ENCODE results near the gene PPIG. TPM values are rescaled to one million over a fixed set of nuclear protein-coding genes. Genes with fewer than 3 reads are reported as not detected.

PPIG gene
- total RNA-seq, 4 donors from 2014 or later: 26.1 to 53.8 (median 37.1) TPM

DNA sequence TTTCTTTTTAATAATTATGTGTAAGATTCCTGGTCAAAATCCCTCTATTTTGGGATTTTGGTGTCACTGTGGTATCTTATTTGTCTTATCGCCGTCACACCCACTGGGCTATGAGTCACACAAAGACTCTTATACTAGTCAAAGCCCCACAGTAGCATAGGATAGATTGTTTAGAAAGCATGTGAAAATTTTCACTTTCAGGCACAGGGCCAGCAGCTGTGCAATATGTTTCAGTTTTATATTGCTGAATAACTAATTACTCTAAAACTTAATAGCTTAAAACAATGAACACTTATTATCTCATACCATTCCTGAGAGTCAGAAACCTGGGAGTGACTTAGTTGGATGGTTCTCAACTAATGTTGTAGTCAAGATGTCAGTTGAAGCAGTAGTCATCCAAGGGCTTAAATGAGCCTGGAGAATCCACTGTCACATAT lies 86.1 kb downstream of the PPIG start:
- Histone ChIP-seq H3K36me3 (no peaks in the 10 kb centered on the region), H3K27me3 (no peaks in the 10 kb centered on the region), H3K27ac (no peak overlapping the region), H3K4me1 (no peaks in the 10 kb centered on the region), H3K9me3 (no peaks in the 10 kb centered on the region), H3K4me3 (no peak overlapping the region)
- TF ChIP-seq, protein P1, sequence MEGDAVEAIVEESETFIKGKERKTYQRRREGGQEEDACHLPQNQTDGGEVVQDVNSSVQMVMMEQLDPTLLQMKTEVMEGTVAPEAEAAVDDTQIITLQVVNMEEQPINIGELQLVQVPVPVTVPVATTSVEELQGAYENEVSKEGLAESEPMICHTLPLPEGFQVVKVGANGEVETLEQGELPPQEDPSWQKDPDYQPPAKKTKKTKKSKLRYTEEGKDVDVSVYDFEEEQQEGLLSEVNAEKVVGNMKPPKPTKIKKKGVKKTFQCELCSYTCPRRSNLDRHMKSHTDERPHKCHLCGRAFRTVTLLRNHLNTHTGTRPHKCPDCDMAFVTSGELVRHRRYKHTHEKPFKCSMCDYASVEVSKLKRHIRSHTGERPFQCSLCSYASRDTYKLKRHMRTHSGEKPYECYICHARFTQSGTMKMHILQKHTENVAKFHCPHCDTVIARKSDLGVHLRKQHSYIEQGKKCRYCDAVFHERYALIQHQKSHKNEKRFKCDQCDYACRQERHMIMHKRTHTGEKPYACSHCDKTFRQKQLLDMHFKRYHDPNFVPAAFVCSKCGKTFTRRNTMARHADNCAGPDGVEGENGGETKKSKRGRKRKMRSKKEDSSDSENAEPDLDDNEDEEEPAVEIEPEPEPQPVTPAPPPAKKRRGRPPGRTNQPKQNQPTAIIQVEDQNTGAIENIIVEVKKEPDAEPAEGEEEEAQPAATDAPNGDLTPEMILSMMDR (IDR thresholded peaks at IDR 0.05): no peak
- no peak for TF ChIP-seq POLR2A (IDR thresholded peaks at IDR 0.05)
- TF ChIP-seq EP300 (IDR thresholded peaks at IDR 0.05): no peak
- 70 to 72% methylated on average over 2 of the region's 2 CpGs for WGBS, 2 donors
- no peak for DNase-seq (ENCODE audit: low spot score in 2 of 2)

DNA sequence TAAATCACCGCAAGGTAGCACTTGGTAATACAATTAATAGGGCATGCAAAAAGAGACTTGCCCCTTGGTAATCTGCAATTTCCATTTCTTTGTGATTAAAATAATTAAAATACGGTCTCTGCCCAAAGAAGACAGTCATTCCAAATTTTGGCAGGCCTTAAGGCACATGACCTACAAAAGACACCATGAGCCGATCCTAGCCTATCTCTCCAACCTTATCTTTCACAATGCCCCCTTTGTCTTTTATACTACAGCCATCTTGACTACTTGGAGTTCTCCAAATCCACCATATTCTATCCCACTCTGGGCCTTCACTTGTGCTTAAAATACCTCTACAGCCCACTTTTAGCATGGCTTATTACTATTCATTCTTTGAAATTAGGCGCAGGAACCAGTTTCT lies 86.8 kb downstream of the PPIG start:
- Histone ChIP-seq H3K9me3 (no peaks in the 10 kb centered on the region), H3K4me3 (no peak overlapping the region), H3K27ac (no peak overlapping the region), H3K27me3 (no peaks in the 10 kb centered on the region), H3K36me3 (no peaks in the 10 kb centered on the region), H3K4me1 (no peaks in the 10 kb centered on the region)
- no peak for TF ChIP-seq EP300 (IDR thresholded peaks at IDR 0.05)
- no peak for TF ChIP-seq POLR2A (IDR thresholded peaks at IDR 0.05)
- TF ChIP-seq, protein P1 (IDR thresholded peaks at IDR 0.05): no peak
- DNase-seq (ENCODE audit: low spot score in 2 of 2): no peak
- 83 to 91% methylated on average over 4 of the region's 4 CpGs for WGBS, 2 donors

DNA sequence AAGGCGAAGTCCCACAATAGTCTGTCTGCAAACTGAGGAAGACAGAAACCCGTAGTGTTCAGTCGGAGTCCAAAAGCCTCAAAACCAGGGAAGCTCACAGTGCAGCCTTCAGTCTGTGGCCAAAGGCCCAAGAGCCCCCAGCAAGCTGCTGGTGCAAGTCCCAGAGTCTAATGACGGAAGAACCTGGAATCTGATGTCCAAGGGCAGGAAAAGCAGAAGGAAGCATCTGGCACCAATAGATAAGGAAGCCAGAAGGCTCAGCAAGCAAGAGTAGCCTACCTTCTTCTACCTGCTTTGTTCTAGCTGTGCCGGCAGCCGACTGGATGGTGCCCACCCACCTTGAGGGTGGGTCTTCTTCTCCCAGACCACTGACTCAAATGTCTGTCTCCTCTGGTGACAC lies 88.3 kb downstream of the PPIG start:
- H3K4me3 ChIP-seq: no peak overlapping the region
- DNase-seq (ENCODE audit: low spot score in 2 of 2): no peak
- H3K27me3 ChIP-seq: no peaks in the 10 kb centered on the region
- H3K9me3 ChIP-seq: no peaks in the 10 kb centered on the region
- 72 to 86% methylated on average over 6 of the region's 6 CpGs for whole genome bisulfite sequencing, 2 donors
- no peaks in the 10 kb centered on the region for H3K36me3 ChIP-seq
- H3K4me1 ChIP-seq: no peaks in the 10 kb centered on the region
- TF ChIP-seq EP300 (IDR thresholded peaks at IDR 0.05) (no peak), POLR2A (IDR thresholded peaks at IDR 0.05) (no peak)
- TF ChIP-seq, protein P1 (IDR thresholded peaks at IDR 0.05): no peak
- H3K27ac ChIP-seq: no peak overlapping the region

DNA sequence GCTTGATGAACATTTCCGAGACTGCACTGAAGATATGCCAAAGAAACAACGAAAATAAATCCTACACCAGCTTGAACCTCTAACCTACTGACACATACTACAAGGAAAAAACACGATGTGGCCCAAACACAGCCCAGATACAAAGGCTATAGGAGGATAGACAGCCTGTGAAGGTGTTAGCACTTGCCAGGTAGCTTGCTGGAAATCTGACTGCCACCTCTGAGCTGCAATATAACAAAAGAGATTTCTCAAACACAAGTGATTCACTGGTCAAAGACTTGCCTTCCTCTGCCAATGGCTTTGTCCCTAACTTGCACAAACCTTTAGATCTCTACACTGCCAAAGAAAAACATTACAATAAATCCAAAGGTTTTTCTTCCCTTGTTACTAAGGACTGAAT lies 89.0 kb downstream of the PPIG start:
- H3K4me1 ChIP-seq: no peaks in the 10 kb centered on the region
- H3K36me3 ChIP-seq: no peaks in the 10 kb centered on the region
- H3K4me3 ChIP-seq: no peak overlapping the region
- TF ChIP-seq, protein P1 (IDR thresholded peaks at IDR 0.05): no peak
- TF ChIP-seq EP300 (IDR thresholded peaks at IDR 0.05) (no peak), POLR2A (IDR thresholded peaks at IDR 0.05) (no peak)
- no peaks in the 10 kb centered on the region for H3K9me3 ChIP-seq
- H3K27ac ChIP-seq: no peak overlapping the region
- WGBS, 2 donors: 56 to 89% methylated on average over 3 of the region's 3 CpGs
- DNase-seq (ENCODE audit: low spot score in 2 of 2): no peak
- H3K27me3 ChIP-seq: no peaks in the 10 kb centered on the region

DNA sequence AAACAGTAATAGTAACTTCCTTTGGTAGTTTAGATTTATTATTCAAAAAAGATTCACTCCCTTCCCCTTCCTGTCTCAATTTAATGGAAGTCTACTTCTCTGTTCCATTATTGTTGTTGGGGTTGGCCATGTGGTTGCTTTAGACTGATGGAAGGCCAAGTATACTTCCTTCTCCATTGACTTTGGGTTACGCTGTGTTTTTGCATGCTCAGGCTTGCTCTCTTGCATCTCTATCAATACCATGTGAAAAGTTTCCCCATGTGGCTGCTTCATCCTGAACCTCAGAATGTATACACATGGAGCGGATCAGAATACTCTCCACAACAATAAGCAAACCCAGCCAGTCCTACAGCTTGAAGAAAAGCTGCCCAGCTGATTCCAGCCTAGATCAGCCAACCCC lies 89.8 kb downstream of the PPIG start:
- no peak for DNase-seq (ENCODE audit: low spot score in 2 of 2)
- WGBS, 2 donors: 94 to 95% methylated on average over 2 of the region's 2 CpGs
- Histone ChIP-seq H3K4me3 (no peak overlapping the region), H3K27ac (no peak overlapping the region), H3K27me3 (no peaks in the 10 kb centered on the region), H3K9me3 (no peaks in the 10 kb centered on the region), H3K36me3 (no peaks in the 10 kb centered on the region), H3K4me1 (no peaks in the 10 kb centered on the region)
- TF ChIP-seq EP300 (IDR thresholded peaks at IDR 0.05) (no peak), POLR2A (IDR thresholded peaks at IDR 0.05) (no peak)
- TF ChIP-seq, protein P1 (IDR thresholded peaks at IDR 0.05): no peak

Data from tibial nerve (tissue), 4 donors.